K562 (cell line): ENCODE data around the gene CNP. TPM values are rescaled to one million over a fixed set of nuclear protein-coding genes. Genes with fewer than 3 reads are reported as not detected.

Source experiments
- ARNT ChIP-seq, 2 experiments: fragments of 450-650 bp; IDR thresholded peaks; 2 replicates each; pipeline ENCODE4 v1.6.1; 2016; ENCODE audit warnings: mild to moderate bottlenecking in 1 of 2
- ATF1 ChIP-seq, 2 experiments: fragments of 450-650 bp in 1 of 2; IDR thresholded peaks; 2 replicates each; pipeline ENCODE4 v1.6.1; 2016; ENCODE audit warnings: missing compliant biosample characterization in 1 of 2, missing genetic modification characterization in 1 of 2
- CBFB ChIP-seq: sonication (generic); formaldehyde crosslinking; IDR thresholded peaks from 2 replicates; pipeline ENCODE4 v1.4.0; 2020; ENCODE audit warnings: mild to moderate bottlenecking, missing genetic modification reagents
- CBX5 ChIP-seq: IDR thresholded peaks from 2 replicates; pipeline ENCODE4 v1.6.1; 2014; ENCODE audit warnings: low read depth, borderline replicate concordance
- CHD1 ChIP-seq: fragments of 200-600 bp; sonication (generic); IDR thresholded peaks from one replicate; pipeline ENCODE4 v1.6.1; 2012; ENCODE audit warnings: mild to moderate bottlenecking, moderate library complexity, low read length, inconsistent platforms
- EZH2 ChIP-seq: IDR thresholded peaks from 2 replicates; pipeline ENCODE4 v1.6.1; 2012; ENCODE audit warnings: low read depth, mild to moderate bottlenecking, inconsistent platforms, low read length, borderline replicate concordance
- FOXJ3 ChIP-seq: sonication (generic); formaldehyde crosslinking; IDR thresholded peaks from 2 replicates; pipeline ENCODE4 v1.4.0; 2020; ENCODE audit warnings: mild to moderate bottlenecking, missing genetic modification reagents
- MCM2 ChIP-seq: fragments of 450-650 bp; IDR thresholded peaks from 2 replicates; pipeline ENCODE4 v1.6.1; 2017; ENCODE audit warnings: low read depth, mild to moderate bottlenecking
- MTA3 ChIP-seq: fragments of 450-650 bp; formaldehyde crosslinking; IDR thresholded peaks from 2 replicates; pipeline ENCODE4 v1.6.1; 2017; ENCODE audit warnings: mild to moderate bottlenecking, borderline replicate concordance
- NCOA1 ChIP-seq: fragments of 450-650 bp; IDR thresholded peaks from 2 replicates; pipeline ENCODE4 v1.6.1; 2016; ENCODE audit warnings: low read depth
- NFE2L1 ChIP-seq: fragments of 450-650 bp; IDR thresholded peaks from 2 replicates; pipeline ENCODE4 v1.6.1; 2016; ENCODE audit warnings: missing genetic modification characterization, low read depth, mild to moderate bottlenecking, missing compliant biosample characterization, moderate library complexity, borderline replicate concordance
- PHB2 ChIP-seq: fragments of 450-650 bp; IDR thresholded peaks from 2 replicates; pipeline ENCODE4 v1.6.1; 2017; ENCODE audit warnings: low read depth
- RBBP5 ChIP-seq: fragments of 200-600 bp; sonication (generic); IDR thresholded peaks from 2 replicates; pipeline ENCODE4 v1.6.1; 2012; ENCODE audit warnings: borderline replicate concordance, mild to moderate bottlenecking, low read length, control low read depth, inconsistent platforms; ENCODE audit not compliant: insufficient read depth, poor library complexity, severe bottlenecking
- RFX1 ChIP-seq: fragments of 450-650 bp; IDR thresholded peaks from 2 replicates; pipeline ENCODE4 v1.6.1; 2016; ENCODE audit warnings: mild to moderate bottlenecking, moderate library complexity
- SAP30 ChIP-seq: fragments of 200-600 bp; sonication (generic); IDR thresholded peaks from 2 replicates; pipeline ENCODE4 v1.6.1; 2012; ENCODE audit warnings: borderline replicate concordance, low read depth, mild to moderate bottlenecking, moderate library complexity, low read length, control low read depth, inconsistent platforms; ENCODE audit not compliant: insufficient read depth, poor library complexity, severe bottlenecking
- SMARCA4 ChIP-seq: fragments of 450-650 bp; IDR thresholded peaks from 2 replicates; pipeline ENCODE4 v1.6.1; 2016
- ZBED1 ChIP-seq: IDR thresholded peaks from 2 replicates; pipeline ENCODE4 v1.6.1; 2014
- ZNF197 ChIP-seq: fragments of 200-800 bp; sonication (Bioruptor generic); IDR thresholded peaks from 2 replicates; pipeline ENCODE4 v1.6.1; 2016; ENCODE audit warnings: low read depth, missing genetic modification characterization, missing compliant biosample characterization
- ZNF41 ChIP-seq: fragments of 250-450 bp; sonication (Bioruptor Pico); conservative IDR thresholded peaks from 2 replicates; pipeline ENCODE4 v1.4.0; 2020; ENCODE audit warnings: mild to moderate bottlenecking
- polyA plus RNA-seq, 8 experiments: library from polyadenylated mRNA; depleted of rRNA in 4 of 8; stranded (reverse) in 5 of 8; unstranded in 3 of 8; fragments of >200 nt; fragmentation: Nextera tagmentation in 2 of 8; fragmentation: Illumina TruSeq in 1 of 8; extraction: Ambion mirVana in 2 of 8; extraction: Trizol in 1 of 8; gene quantifications; 2 replicates each; pipeline versions ENCODE4 v1.2.1 to v1.2.3, GENCODE V29; 2011 to 2014; ENCODE audit warnings: inconsistent platforms in 1 of 8, missing spikeins in 1 of 8
- total RNA-seq, 7 experiments: library from RNA; depleted of rRNA in 6 of 7; stranded (reverse); fragments of >200 nt in 6 of 7; fragmentation: Illumina TruSeq in 2 of 7; extraction: Trizol in 2 of 7; gene quantifications; 2 replicates each; pipeline versions ENCODE4 v1.2.1 to v1.2.3, GENCODE V29; 2011 to 2021; ENCODE audit warnings: low replicate concordance in 1 of 7
- TF ChIP-seq, protein P1 (sequence below): sonication (generic); formaldehyde crosslinking; IDR thresholded peaks from 2 replicates; pipeline ENCODE4 v1.8.0; 2022; ENCODE audit warnings: mild to moderate bottlenecking, low read depth, missing genetic modification reagents
- TF ChIP-seq, protein P2 (sequence below): fragments of 450-650 bp; IDR thresholded peaks from 2 replicates; pipeline ENCODE4 v1.6.1; 2017; ENCODE audit warnings: antibody characterized with exemption, mild to moderate bottlenecking
- TF ChIP-seq, protein P3 (sequence below): sonication (generic); formaldehyde crosslinking; IDR thresholded peaks from 2 replicates; pipeline ENCODE4 v1.8.0; 2022; ENCODE audit warnings: missing genetic modification reagents, mild to moderate bottlenecking, moderate library complexity, borderline replicate concordance

Gene CNP
- total and polyA plus RNA-seq, 9 of the 15 experiments (the other 6 are each of a cell fraction or from before 2014, with no cell fraction given): 1.7 to 52.0 (median 29.1) TPM

DNA sequence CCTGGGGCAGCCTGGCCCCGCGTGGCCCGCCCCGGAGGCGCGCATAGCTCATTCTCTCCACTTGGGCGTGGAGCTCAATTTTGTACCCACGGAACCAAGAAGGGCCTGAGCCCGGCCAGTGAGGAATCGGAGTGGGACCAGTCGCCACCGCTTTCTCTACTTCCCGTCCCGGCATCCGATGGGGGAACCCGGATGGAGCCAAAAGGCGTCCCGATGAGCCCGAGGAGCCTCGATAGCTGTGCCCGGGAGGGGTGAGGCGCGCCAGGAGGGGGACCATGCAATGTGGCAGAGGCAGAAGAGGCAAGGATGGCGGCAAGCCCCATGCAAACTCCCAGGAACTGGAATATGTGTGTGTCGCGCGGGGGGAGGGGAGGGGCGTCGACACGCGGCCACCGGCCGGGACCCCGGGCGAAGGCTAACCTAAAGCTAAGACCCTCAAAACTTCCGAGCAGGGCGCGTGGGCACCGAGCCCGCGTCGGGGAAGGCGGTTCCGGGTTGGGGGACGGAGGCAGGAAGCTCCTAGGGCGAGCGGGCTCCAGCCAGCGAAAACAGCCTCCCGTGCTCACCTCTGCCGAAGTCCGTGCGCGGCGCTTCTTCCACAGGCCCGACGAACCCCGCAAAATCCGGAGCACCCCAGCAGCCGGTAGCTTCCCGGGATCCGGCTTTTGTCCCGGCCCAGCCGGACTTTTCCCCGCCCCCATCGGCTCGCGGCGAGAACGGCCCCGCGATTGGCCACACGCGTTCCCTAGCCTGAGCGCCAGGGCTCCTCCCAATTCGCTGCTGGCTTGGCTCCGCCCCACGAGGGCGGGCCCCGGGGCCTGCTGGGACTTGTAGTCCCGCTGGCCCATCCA is 48.1 kb upstream of the CNP start, which contains the start of gene ACLY (continued):
- TF ChIP-seq ARNT (IDR thresholded peaks at IDR 0.05) (no peak), MCM2 (no peak), NCOA1 (no peak), RBBP5 (peak; percentile 81), ZNF197 (CRISPR knock-in tag) (no peak), ZNF41 (CRISPR knock-in tag) (no peak), CBX5 (no peak), ATF1 (CRISPR knock-in tag; IDR thresholded peaks at IDR 0.05) (no peak), ATF1 (tag; IDR thresholded peaks at IDR 0.05) (peak; percentile 56), PHB2 (no peak), CBFB (0 out of 2 replicates have a peak, but pooled peaks have one; percentile 21), SAP30 (peak; percentile 85), RFX1 (no peak), SMARCA4 (0 out of 2 replicates have a peak, but pooled peaks have one; percentile 11), EZH2 (no peak), FOXJ3 (CRISPR knock-in tag) (no peak), MTA3 (peak; percentile 58; the same call in 1 of the 2 replicates), ZBED1 (0 out of 2 replicates have a peak, but pooled peaks have one; percentile 45), CHD1 (peak; percentile 86), NFE2L1 (tag) (no peak)
- TF ChIP-seq, protein P1, sequence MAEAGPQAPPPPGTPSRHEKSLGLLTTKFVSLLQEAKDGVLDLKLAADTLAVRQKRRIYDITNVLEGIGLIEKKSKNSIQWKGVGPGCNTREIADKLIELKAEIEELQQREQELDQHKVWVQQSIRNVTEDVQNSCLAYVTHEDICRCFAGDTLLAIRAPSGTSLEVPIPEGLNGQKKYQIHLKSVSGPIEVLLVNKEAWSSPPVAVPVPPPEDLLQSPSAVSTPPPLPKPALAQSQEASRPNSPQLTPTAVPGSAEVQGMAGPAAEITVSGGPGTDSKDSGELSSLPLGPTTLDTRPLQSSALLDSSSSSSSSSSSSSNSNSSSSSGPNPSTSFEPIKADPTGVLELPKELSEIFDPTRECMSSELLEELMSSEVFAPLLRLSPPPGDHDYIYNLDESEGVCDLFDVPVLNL: no peak
- TF ChIP-seq, protein P2, sequence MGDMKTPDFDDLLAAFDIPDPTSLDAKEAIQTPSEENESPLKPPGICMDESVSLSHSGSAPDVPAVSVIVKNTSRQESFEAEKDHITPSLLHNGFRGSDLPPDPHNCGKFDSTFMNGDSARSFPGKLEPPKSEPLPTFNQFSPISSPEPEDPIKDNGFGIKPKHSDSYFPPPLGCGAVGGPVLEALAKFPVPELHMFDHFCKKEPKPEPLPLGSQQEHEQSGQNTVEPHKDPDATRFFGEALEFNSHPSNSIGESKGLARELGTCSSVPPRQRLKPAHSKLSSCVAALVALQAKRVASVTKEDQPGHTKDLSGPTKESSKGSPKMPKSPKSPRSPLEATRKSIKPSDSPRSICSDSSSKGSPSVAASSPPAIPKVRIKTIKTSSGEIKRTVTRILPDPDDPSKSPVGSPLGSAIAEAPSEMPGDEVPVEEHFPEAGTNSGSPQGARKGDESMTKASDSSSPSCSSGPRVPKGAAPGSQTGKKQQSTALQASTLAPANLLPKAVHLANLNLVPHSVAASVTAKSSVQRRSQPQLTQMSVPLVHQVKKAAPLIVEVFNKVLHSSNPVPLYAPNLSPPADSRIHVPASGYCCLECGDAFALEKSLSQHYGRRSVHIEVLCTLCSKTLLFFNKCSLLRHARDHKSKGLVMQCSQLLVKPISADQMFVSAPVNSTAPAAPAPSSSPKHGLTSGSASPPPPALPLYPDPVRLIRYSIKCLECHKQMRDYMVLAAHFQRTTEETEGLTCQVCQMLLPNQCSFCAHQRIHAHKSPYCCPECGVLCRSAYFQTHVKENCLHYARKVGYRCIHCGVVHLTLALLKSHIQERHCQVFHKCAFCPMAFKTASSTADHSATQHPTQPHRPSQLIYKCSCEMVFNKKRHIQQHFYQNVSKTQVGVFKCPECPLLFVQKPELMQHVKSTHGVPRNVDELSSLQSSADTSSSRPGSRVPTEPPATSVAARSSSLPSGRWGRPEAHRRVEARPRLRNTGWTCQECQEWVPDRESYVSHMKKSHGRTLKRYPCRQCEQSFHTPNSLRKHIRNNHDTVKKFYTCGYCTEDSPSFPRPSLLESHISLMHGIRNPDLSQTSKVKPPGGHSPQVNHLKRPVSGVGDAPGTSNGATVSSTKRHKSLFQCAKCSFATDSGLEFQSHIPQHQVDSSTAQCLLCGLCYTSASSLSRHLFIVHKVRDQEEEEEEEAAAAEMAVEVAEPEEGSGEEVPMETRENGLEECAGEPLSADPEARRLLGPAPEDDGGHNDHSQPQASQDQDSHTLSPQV: no peak
- TF ChIP-seq, protein P3, sequence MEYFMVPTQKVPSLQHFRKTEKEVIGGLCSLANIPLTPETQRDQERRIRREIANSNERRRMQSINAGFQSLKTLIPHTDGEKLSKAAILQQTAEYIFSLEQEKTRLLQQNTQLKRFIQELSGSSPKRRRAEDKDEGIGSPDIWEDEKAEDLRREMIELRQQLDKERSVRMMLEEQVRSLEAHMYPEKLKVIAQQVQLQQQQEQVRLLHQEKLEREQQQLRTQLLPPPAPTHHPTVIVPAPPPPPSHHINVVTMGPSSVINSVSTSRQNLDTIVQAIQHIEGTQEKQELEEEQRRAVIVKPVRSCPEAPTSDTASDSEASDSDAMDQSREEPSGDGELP (CRISPR knock-in tag): peak; percentile 63; the same call in 1 of the 2 replicates
